IMR-90 (cell line): ENCODE data around the gene SMCO3.

ENCODE experiments used
- SMC3 ChIP-seq: fragments of 150-350 bp; IDR thresholded peaks from 2 replicates; pipeline ENCODE4 v1.6.1; 2016; ENCODE audit warnings: low read depth, mild to moderate bottlenecking, antibody characterized with exemption, low read length, moderate library complexity
- TF ChIP-seq, protein P1 (sequence below): conservative IDR thresholded peaks from 2 replicates; pipeline ENCODE4 v1.5.1; 2012; ENCODE audit warnings: mild to moderate bottlenecking, low read depth, low read length, improper control_type of control experiment

DNA sequence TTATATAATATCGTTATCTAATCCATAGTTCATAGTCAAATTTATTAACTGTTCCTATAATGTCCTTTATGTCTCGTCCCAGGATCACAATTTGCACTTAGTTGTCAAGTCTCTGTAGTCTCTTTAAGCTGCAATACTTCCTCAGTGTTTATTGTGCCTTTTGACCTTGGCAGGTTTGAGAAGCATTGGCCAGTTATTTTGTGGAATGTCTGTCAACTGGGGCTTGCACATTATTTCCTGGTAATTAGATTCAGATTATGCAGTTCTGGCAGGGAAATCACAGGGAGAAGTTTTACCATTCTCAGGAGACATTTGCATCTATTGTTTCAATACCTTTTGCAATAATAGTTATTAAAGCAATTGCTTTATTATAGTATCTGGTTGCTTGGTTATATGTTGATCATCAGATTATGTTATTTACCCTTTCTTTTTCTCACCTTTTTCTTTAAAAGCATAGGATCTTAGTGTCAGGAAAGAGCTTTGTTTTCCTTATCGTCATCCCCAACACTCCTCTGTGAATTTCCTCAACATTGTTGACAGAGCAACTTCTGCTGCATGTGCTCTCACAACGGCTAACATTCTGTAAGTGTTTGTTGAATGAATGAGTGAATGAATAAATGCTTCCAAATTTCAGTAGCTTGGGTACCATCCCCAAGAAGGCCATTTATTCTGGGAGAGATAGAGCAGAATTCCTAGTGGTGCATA, 33.0 kb upstream of the SMCO3 start:
- TF ChIP-seq, protein P1, sequence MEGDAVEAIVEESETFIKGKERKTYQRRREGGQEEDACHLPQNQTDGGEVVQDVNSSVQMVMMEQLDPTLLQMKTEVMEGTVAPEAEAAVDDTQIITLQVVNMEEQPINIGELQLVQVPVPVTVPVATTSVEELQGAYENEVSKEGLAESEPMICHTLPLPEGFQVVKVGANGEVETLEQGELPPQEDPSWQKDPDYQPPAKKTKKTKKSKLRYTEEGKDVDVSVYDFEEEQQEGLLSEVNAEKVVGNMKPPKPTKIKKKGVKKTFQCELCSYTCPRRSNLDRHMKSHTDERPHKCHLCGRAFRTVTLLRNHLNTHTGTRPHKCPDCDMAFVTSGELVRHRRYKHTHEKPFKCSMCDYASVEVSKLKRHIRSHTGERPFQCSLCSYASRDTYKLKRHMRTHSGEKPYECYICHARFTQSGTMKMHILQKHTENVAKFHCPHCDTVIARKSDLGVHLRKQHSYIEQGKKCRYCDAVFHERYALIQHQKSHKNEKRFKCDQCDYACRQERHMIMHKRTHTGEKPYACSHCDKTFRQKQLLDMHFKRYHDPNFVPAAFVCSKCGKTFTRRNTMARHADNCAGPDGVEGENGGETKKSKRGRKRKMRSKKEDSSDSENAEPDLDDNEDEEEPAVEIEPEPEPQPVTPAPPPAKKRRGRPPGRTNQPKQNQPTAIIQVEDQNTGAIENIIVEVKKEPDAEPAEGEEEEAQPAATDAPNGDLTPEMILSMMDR = no peak
- TF ChIP-seq SMC3 = no peak
